ENCODE results near the gene ANKRD29. TPM values are rescaled to one million over a fixed set of nuclear protein-coding genes. Genes with fewer than 3 reads are reported as not detected.

ANKRD29 gene
- total RNA-seq, 2 donors from 2014 or later, result not detected

DNA sequence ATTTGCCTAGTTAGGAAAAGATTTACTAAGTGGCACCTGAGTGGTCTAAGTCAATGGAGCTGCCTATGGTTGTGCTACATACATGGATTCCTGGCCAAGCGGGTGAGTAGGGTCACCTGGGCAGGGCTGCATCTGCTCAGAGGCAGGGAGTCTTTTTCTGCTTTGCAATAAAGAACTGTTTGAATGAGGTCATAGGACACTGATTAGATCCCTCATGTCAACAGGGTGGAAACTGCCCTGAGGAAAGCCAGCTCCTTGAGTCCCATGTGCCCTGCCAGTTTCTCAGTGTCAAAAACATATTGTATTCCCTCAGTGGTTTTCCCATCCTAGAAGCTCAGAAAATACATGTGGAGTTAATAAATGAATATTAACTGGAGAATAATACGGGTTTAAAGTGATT lies 31.1 kb upstream of the ANKRD29 start:
- H3K4me3 Mint-ChIP-seq, result no peak overlapping the region
- H3K9me3 Mint-ChIP-seq, result no peaks in the 10 kb centered on the region
- no peaks in the 10 kb centered on the region for H3K4me1 Mint-ChIP-seq
- no peaks in the 10 kb centered on the region for H3K36me3 Mint-ChIP-seq (ENCODE audit: low read depth)
- ATAC-seq (replicated peaks), result no peak
- H3K27me3 Mint-ChIP-seq, result peaks cover 21% of the 10 kb centered on the region
- H3K27ac Mint-ChIP-seq, result no peak overlapping the region

GRCh38 chr18:23690505-23691068 lies 27.9 kb upstream of the ANKRD29 start:
- Mint-ChIP-seq H3K9me3 (no peaks in the 10 kb centered on the region), H3K4me3 (peak overlapping the region; percentile 39), H3K27me3 (peaks cover 37% of the 10 kb centered on the region), H3K27ac (no peak overlapping the region), H3K36me3 (ENCODE audit: low read depth) (no peaks in the 10 kb centered on the region), H3K4me1 (no peaks in the 10 kb centered on the region)
- ATAC-seq (replicated peaks), result no peak

- Mint-ChIP-seq H3K36me3 (ENCODE audit: low read depth) (no peaks in the 10 kb centered on the region), H3K9me3 (no peaks in the 10 kb centered on the region), H3K4me1 (no peaks in the 10 kb centered on the region), H3K27me3 (peaks cover 37% of the 10 kb centered on the region), H3K27ac (no peak overlapping the region), H3K4me3 (peak overlapping the region; percentile 39)
- ATAC-seq (replicated peaks), result peak; percentile 34
These were observed 27.1 kb upstream of the ANKRD29 start for GRCh38 chr18:23689616-23690504.

DNA sequence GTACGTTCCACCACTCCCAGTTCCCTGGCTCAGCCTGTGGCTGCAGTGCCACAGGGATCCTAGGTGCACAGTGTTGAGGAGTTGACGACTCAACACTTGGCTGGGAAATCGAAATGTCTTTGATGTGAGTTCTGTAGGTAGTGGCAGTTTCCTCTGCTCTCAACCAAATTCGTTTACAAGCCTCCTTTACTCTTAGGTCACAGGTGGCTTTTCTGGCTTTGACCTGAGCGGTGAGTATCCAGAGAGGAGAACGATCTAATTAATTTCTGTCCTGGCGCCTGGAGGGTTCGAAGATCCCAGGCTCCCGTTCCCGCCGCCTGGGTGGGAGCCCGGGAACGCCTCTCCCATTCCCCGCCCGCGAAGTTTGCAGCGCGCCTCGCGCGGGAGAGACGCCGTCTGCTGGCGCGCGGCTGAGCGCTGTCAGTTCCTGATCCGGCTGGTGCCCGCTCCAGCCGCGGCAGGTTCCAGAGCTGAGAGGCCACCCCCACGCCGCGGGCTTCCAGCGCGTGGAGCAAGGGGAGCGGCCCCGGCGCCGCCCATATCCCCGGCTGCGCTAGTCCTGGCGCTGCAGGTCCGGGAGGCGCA lies 26.4 kb upstream of the ANKRD29 start, which contains the start of gene LAMA3:
LAMA3 (plus strand) TSS at position 423 of the 585 bp plus-strand sequence. CDS start 231 bp downstream, outside the sequence.
- H3K27me3 Mint-ChIP-seq, result peaks cover 40% of the 10 kb centered on the region

DNA sequence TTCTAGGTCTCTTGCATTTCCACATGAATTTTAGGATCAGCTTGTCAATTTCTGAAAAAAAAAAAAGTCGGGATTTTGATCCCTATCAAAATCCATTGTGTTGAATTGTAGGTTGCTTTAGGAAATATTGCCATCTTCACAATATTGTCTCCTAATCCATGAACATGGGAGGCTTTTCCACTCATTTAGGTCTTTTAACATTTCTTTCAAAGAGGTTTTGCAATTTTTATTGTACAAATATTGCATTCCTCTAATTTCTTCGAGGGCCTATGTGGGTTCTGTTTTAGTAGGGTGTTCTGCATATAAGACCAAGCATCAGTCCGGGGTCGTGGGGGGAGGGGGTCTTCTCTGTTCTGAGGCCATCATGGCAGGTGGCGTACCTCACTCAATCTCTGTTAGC lies 25.8 kb upstream of the ANKRD29 start:
- Mint-ChIP-seq H3K4me3 (peak overlapping the region; percentile 57), H3K27ac (no peak overlapping the region), H3K4me1 (no peaks in the 10 kb centered on the region), H3K9me3 (no peaks in the 10 kb centered on the region), H3K27me3 (peaks cover 35% of the 10 kb centered on the region), H3K36me3 (ENCODE audit: low read depth) (no peaks in the 10 kb centered on the region)
- ATAC-seq (replicated peaks), result no peak

More for the DNA sequence above, 26.4 kb upstream of the ANKRD29 start, which contains the start of gene LAMA3:
- Mint-ChIP-seq H3K36me3 (ENCODE audit: low read depth) (no peaks in the 10 kb centered on the region), H3K27ac (no peak within 1 kb of the TSS), H3K9me3 (no peaks in the 10 kb centered on the region), H3K4me1 (no peaks in the 10 kb centered on the region), H3K4me3 (peak within 1 kb of the TSS; percentile 57)
- peak; percentile 70 for ATAC-seq (replicated peaks)

DNA sequence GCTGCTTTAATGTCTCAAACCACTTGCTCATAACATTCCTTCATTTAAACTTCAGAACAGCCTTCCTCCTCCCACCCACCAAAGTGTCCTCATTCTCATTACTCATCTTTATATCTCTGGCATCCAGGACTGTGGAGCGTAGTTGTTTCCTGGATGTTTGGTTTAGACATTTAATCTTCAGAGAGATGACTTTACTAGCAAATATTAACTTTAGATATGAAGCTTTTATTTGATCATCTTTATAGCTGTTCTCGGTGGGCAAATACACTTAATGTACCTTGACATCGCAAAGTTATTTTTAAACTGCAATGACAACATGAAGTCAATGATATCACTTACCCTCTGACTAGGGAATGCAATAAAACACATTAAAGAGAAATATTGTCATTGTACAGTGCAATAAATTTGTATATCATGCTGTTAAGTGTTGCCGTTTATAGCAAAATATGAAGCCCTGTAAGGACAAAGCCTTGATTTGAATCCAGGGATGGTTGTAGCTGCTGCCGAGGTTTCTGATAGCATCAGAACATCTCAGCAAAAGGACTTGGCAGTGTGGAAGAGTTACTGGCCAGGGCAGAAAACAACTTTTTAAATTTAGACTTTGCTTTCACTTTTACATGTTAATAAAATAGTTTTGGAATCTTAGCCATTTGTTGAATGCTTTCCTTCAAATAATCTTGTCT lies 21.9 kb upstream of the ANKRD29 start:
- Mint-ChIP-seq H3K36me3 (ENCODE audit: low read depth) (no peaks in the 10 kb centered on the region), H3K27me3 (peaks cover 39% of the 10 kb centered on the region), H3K4me3 (no peak overlapping the region), H3K27ac (no peak overlapping the region), H3K9me3 (no peaks in the 10 kb centered on the region), H3K4me1 (no peaks in the 10 kb centered on the region)
- ATAC-seq (replicated peaks), result no peak

- H3K27ac Mint-ChIP-seq, result no peak overlapping the region
- no peak overlapping the region for H3K4me3 Mint-ChIP-seq
- no peaks in the 10 kb centered on the region for H3K4me1 Mint-ChIP-seq
- no peaks in the 10 kb centered on the region for H3K9me3 Mint-ChIP-seq
- no peaks in the 10 kb centered on the region for H3K36me3 Mint-ChIP-seq (ENCODE audit: low read depth)
- no peak for ATAC-seq (replicated peaks)
- peaks cover 41% of the 10 kb centered on the region for H3K27me3 Mint-ChIP-seq
These were observed 21.0 kb upstream of the ANKRD29 start for GRCh38 chr18:23683671-23684070.

GRCh38 chr18:23683155-23683554 lies 20.4 kb upstream of the ANKRD29 start:
- Mint-ChIP-seq H3K27ac (no peak overlapping the region), H3K36me3 (ENCODE audit: low read depth) (no peaks in the 10 kb centered on the region), H3K9me3 (no peaks in the 10 kb centered on the region), H3K4me3 (no peak overlapping the region), H3K4me1 (no peaks in the 10 kb centered on the region), H3K27me3 (peaks cover 39% of the 10 kb centered on the region)
- no peak for ATAC-seq (replicated peaks)

DNA sequence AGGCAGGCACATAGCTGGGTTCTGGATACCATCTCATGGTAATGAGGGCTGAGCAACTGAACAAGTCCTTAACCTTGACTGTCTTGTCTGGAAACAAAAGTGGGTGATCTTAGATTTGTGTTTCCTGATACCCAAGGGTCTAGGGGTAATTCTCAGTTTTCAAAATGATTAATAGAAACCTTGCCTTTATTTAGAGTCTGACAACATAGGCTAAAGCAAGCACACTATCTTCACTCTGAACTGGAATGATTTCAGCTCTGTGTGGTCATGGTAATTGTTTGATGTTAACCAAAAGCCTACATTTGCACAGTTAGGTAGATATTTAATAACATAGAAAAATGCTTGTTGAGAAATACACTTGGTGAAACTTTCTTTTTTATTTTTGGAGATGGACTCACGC lies 19.8 kb upstream of the ANKRD29 start:
- Mint-ChIP-seq H3K36me3 (ENCODE audit: low read depth) (no peaks in the 10 kb centered on the region), H3K4me3 (no peak overlapping the region), H3K4me1 (no peaks in the 10 kb centered on the region), H3K9me3 (no peaks in the 10 kb centered on the region), H3K27me3 (peaks cover 34% of the 10 kb centered on the region), H3K27ac (no peak overlapping the region)
- no peak for ATAC-seq (replicated peaks)

DNA sequence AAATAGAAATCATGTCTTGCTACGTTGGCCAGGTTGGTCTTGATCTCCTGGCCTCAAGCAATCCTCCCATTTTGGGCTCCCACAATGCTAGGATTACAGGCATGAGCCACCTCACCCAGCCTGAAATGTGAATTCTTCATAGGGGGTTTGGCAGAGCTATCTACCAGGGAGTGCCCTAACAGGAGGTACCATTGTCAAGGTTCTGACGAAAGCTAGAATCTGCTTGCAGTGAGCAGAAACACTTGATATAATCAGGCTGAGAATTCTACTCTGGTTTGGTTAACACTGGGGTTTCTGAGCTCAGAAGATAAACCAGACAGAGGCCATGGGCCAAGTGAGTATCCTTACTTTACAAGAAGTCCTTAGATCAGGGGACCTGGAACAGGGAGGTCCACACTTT lies 19.3 kb upstream of the ANKRD29 start:
- no peaks in the 10 kb centered on the region for H3K4me1 Mint-ChIP-seq
- H3K36me3 Mint-ChIP-seq (ENCODE audit: low read depth), result no peaks in the 10 kb centered on the region
- H3K4me3 Mint-ChIP-seq, result no peak overlapping the region
- no peak for ATAC-seq (replicated peaks)
- no peak overlapping the region for H3K27ac Mint-ChIP-seq
- H3K9me3 Mint-ChIP-seq, result no peaks in the 10 kb centered on the region
- peaks cover 33% of the 10 kb centered on the region for H3K27me3 Mint-ChIP-seq

DNA sequence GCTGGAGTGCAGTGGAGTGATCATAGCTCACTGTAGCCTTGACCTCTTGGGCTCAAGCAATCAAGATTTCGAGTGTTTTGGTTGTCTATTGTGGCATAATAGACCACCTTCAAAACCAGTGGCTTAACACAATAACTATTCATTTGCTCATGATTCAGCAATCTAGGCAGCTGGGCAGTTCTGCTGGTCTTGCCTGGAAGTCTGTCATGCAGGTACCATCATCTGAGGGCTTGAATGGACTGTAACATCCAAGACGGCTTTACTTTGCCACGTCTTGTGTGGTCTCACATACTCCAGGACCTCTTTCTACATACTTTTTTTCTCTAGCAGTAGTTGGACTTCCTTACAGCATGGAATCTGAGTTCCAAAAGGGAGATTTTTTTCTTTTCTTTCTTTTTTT lies 13.2 kb upstream of the ANKRD29 start:
- Mint-ChIP-seq H3K4me1 (peaks cover 5% of the 10 kb centered on the region), H3K4me3 (no peak overlapping the region), H3K27me3 (peaks cover 16% of the 10 kb centered on the region)

GRCh38 chr18:23675236-23675635 lies 12.5 kb upstream of the ANKRD29 start:
- Mint-ChIP-seq H3K36me3 (ENCODE audit: low read depth) (no peaks in the 10 kb centered on the region), H3K4me3 (no peak overlapping the region), H3K4me1 (peaks cover 5% of the 10 kb centered on the region), H3K27ac (no peak overlapping the region), H3K9me3 (no peaks in the 10 kb centered on the region), H3K27me3 (peaks cover 16% of the 10 kb centered on the region)
- no peak for ATAC-seq (replicated peaks)

More for the DNA sequence above, 13.2 kb upstream of the ANKRD29 start:
- no peak for ATAC-seq (replicated peaks)
- H3K27ac Mint-ChIP-seq, result no peak overlapping the region
- H3K9me3 Mint-ChIP-seq, result no peaks in the 10 kb centered on the region
- no peaks in the 10 kb centered on the region for H3K36me3 Mint-ChIP-seq (ENCODE audit: low read depth)

GRCh38 chr18:23673725-23674124 lies 11.0 kb upstream of the ANKRD29 start:
- H3K27ac Mint-ChIP-seq, result no peak overlapping the region

GRCh38 chr18:23671564-23671963 lies 8.9 kb upstream of the ANKRD29 start:
- Mint-ChIP-seq H3K9me3 (no peaks in the 10 kb centered on the region), H3K4me1 (peaks cover 5% of the 10 kb centered on the region), H3K4me3 (no peak overlapping the region), H3K27ac (no peak overlapping the region), H3K27me3 (peaks cover 3% of the 10 kb centered on the region), H3K36me3 (ENCODE audit: low read depth) (no peaks in the 10 kb centered on the region)
- no peak for ATAC-seq (replicated peaks)

More at GRCh38 chr18:23673725-23674124, 11.0 kb upstream of the ANKRD29 start:
- peak; percentile 89 for ATAC-seq (replicated peaks)
- no peaks in the 10 kb centered on the region for H3K9me3 Mint-ChIP-seq
- peaks cover 10% of the 10 kb centered on the region for H3K27me3 Mint-ChIP-seq
- no peak overlapping the region for H3K4me3 Mint-ChIP-seq
- H3K4me1 Mint-ChIP-seq, result peaks cover 5% of the 10 kb centered on the region
- H3K36me3 Mint-ChIP-seq (ENCODE audit: low read depth), result no peaks in the 10 kb centered on the region
